GM12878 (cell line): Measurements from ENCODE around the gene AFAP1L2.

ENCODE experiments used
- CREM ChIP-seq: IDR thresholded peaks from 2 replicates; pipeline ENCODE4 v1.6.1; 2014; ENCODE audit warnings: antibody characterized with exemption, low read depth
- EP300 ChIP-seq, 2 experiments: fragments of 150-350 bp in 1 of 2; IDR thresholded peaks; 2 replicates each; pipeline ENCODE4 v1.6.1; 2011 to 2012; ENCODE audit warnings: low read depth in 2 of 2, low read length in 2 of 2, borderline replicate concordance in 1 of 2, improper control_type of control experiment in 1 of 2, inconsistent platforms in 1 of 2; ENCODE audit not compliant: control insufficient read depth in 1 of 2
- EZH2 ChIP-seq: IDR thresholded peaks from 2 replicates; pipeline ENCODE4 v1.6.1; 2012; ENCODE audit warnings: low read depth, mild to moderate bottlenecking, control low read depth, inconsistent platforms, low read length, borderline replicate concordance; ENCODE audit not compliant: control insufficient read depth
- HDAC2 ChIP-seq: fragments of 200-600 bp; sonication (generic); IDR thresholded peaks from 2 replicates; pipeline ENCODE4 v1.6.1; 2017
- KLF5 ChIP-seq: fragments of 450-650 bp; IDR thresholded peaks from 2 replicates; pipeline ENCODE4 v1.6.1; 2014; ENCODE audit warnings: mild to moderate bottlenecking; ENCODE audit not compliant: partially characterized antibody
- POLR2A ChIP-seq: IDR thresholded peaks from 2 replicates; pipeline ENCODE4 v1.6.1; 2011; ENCODE audit warnings: low read depth, mild to moderate bottlenecking, low read length
- TCF12 ChIP-seq: IDR thresholded peaks from 2 replicates; pipeline ENCODE4 v1.6.1; 2011; ENCODE audit warnings: low read depth, mild to moderate bottlenecking, low read length
- ZZZ3 ChIP-seq: IDR thresholded peaks from 2 replicates; pipeline ENCODE4 v1.6.1; 2011; ENCODE audit warnings: low read depth; ENCODE audit not compliant: control insufficient read depth, insufficient read length
- TF ChIP-seq, protein P1 (sequence below), 3 experiments: IDR thresholded peaks in 2 of 3; conservative IDR thresholded peaks in 1 of 3; 2 replicates each; pipeline ENCODE4 v1.5.1; 2011; ENCODE audit warnings: low read depth in 3 of 3, low read length in 3 of 3, mild to moderate bottlenecking in 3 of 3, control low read depth in 2 of 3, moderate library complexity in 2 of 3, inconsistent platforms in 1 of 3, mixed read lengths in 1 of 3; ENCODE audit not compliant: control insufficient read depth in 2 of 3, insufficient read depth in 1 of 3; ENCODE audit errors: extremely low read depth in 1 of 3
- TF ChIP-seq, protein P2 (sequence below): fragments of 450-650 bp; IDR thresholded peaks from 2 replicates; pipeline ENCODE4 v1.6.1; 2017; ENCODE audit warnings: mild to moderate bottlenecking, moderate library complexity

DNA sequence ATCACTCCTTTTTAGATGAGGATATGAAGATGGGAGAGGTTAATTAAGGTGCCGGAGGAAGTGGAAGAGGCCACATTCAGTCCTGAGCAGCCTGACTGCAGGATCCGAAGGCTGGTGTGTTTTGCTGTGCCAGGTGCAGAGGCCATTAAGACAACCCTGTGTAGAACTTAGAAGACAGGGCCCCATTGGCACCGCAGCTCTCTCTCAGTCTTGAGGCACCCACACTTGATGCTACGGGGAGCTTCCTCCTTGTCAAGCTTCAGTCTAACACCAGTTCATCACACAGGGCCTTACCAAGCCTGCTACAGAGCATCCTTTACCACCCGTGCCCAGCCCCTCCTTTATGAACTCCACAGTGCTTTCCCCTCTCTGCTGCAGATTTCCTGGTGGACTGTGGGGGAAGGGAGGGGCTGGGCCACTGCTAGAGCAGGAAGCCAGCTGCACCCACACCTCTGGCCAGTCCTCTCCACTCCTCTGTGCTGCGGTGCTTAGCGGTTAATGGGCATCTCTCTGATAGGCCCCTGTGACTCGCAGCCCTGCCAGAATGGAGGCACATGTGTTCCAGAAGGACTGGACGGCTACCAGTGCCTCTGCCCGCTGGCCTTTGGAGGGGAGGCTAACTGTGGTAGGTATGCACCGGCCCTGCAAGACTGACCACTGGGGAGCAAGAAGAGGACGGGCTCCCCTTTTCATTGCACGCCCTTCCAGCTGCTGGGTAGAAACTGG, 119.8 kb downstream of the AFAP1L2 start:
- TF ChIP-seq TCF12 (no peak), EZH2 (no peak), KLF5 (no peak), POLR2A (no peak), ZZZ3 (no peak), CREM (no peak), EP300 (IDR thresholded peaks at IDR 0.05; ENCODE audit: borderline replicate concordance in 1 of 2, control insufficient read depth in 1 of 2, low read depth in 2 of 2, low read length in 2 of 2) (no peak), HDAC2 (no peak)
- TF ChIP-seq, protein P1, sequence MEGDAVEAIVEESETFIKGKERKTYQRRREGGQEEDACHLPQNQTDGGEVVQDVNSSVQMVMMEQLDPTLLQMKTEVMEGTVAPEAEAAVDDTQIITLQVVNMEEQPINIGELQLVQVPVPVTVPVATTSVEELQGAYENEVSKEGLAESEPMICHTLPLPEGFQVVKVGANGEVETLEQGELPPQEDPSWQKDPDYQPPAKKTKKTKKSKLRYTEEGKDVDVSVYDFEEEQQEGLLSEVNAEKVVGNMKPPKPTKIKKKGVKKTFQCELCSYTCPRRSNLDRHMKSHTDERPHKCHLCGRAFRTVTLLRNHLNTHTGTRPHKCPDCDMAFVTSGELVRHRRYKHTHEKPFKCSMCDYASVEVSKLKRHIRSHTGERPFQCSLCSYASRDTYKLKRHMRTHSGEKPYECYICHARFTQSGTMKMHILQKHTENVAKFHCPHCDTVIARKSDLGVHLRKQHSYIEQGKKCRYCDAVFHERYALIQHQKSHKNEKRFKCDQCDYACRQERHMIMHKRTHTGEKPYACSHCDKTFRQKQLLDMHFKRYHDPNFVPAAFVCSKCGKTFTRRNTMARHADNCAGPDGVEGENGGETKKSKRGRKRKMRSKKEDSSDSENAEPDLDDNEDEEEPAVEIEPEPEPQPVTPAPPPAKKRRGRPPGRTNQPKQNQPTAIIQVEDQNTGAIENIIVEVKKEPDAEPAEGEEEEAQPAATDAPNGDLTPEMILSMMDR (IDR thresholded peaks at IDR 0.05 in 2 of 3, conservative IDR thresholded peaks at IDR 0.05 in 1 of 3; ENCODE audit: control insufficient read depth in 2 of 3, extremely low read depth in 1 of 3, insufficient read depth in 1 of 3, low read depth in 3 of 3, low read length in 3 of 3) = no peak
- TF ChIP-seq, protein P2, sequence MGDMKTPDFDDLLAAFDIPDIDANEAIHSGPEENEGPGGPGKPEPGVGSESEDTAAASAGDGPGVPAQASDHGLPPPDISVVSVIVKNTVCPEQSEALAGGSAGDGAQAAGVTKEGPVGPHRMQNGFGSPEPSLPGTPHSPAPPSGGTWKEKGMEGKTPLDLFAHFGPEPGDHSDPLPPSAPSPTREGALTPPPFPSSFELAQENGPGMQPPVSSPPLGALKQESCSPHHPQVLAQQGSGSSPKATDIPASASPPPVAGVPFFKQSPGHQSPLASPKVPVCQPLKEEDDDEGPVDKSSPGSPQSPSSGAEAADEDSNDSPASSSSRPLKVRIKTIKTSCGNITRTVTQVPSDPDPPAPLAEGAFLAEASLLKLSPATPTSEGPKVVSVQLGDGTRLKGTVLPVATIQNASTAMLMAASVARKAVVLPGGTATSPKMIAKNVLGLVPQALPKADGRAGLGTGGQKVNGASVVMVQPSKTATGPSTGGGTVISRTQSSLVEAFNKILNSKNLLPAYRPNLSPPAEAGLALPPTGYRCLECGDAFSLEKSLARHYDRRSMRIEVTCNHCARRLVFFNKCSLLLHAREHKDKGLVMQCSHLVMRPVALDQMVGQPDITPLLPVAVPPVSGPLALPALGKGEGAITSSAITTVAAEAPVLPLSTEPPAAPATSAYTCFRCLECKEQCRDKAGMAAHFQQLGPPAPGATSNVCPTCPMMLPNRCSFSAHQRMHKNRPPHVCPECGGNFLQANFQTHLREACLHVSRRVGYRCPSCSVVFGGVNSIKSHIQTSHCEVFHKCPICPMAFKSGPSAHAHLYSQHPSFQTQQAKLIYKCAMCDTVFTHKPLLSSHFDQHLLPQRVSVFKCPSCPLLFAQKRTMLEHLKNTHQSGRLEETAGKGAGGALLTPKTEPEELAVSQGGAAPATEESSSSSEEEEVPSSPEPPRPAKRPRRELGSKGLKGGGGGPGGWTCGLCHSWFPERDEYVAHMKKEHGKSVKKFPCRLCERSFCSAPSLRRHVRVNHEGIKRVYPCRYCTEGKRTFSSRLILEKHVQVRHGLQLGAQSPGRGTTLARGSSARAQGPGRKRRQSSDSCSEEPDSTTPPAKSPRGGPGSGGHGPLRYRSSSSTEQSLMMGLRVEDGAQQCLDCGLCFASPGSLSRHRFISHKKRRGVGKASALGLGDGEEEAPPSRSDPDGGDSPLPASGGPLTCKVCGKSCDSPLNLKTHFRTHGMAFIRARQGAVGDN = no peak
